HG03159 (cell line): ENCODE measurements around the gene SLC35B2.
A peak's percentile ranks its signal among the peaks of the same experiment; 100 is the strongest.
"Not testable (repeated sequence)": the region's sequence is repeated elsewhere in the genome, so short reads cannot be mapped to it uniquely, and the experiment has no call there.

ENCODE experiments used
- ATAC-seq: cut with Tn5 transposase; IDR thresholded peaks from one replicate; pipeline ENCODE4 v1.9.1; 2021; ENCODE audit warnings: mild to moderate bottlenecking, moderate library complexity; ENCODE audit not compliant: unreplicated experiment

Gene SLC35B2

DNA sequence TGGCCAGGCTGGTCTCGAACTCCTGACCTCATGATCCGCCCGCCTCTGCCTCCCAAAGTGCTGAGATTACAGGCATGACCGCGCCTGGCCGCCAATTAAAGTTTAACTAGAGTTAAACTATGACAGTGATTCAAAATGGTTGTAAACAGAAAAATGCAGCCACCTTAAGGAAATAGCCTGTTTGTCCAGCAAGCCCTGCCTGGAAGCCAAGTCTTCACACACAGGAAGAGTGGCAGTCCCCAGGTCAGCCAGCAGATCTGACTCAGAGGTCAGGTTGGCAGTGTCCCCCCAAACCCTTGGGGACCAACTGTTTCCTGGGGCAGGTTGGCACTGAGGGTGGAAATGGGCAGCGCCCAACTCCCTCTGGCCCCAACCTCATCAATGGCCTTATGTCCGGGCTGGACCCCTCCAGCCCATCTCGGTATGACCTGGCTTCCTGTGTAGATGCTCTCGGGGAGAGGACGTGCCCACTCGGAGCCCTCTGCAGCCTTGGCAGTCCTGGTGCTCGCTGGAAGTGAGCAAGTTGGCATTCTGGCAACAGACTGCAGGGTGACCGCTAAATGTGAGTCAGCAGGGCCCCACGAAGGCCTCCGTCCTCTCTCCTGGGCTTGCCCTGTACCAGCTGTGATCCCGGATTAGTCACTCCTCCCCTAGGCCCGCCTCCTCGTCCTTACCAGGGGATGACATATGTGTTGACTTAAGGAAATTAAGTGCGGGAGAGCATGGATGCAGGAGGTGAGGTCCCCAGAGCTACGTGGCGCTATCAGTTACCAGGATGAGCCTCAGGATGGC lies 20.1 kb downstream of the SLC35B2 start:
- peak; percentile 55 for ATAC-seq

DNA sequence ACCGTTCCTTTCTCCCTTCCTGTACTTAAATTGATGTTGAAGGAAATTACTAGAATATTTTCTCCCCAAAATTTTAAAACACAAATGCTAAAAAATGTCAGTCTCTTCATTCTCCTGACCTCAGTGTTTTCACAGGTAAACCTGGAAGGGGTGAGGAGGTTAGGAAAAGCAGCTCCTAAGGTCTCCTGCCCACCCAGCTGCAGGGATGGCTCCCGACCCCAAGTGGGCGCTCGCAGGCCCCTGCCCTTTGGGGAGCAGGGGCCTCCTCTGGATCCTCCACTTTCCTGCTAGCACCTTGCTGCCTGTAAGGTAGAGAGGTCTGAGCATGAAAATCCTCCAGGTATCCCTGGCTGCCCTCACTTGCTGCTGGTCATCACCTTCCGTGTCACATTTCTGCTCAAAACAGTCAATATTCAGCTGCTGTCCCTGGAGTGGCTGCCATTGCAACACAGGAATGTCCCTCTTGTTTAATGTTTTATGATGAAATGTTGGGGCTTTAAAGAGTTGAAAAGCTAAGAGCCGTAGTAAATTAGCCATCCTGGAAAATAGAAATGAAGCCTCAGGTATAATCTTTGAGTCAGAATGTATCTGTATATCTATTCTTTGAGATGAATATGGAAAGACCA lies 21.3 kb downstream of the SLC35B2 start:
- ATAC-seq, result no peak

DNA sequence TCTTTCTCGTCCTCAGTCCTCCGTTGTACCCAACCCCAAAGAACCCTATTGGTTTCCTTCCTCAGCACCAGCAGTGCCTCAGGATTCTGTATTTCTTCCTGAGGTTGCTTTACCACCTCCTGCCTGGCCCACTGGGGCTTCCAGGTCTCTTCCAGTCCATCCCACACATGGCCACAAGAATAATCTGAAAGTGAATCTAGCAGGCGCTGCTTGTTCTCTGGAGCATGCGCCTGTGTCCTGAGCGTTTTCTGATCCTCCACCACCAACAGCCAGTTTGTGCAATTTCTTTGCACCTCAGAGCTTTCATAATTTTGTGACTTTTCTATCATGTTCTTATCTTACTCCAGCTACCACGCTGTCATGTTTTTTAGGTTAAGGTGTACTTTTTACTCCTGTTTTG lies 22.1 kb downstream of the SLC35B2 start:
- no peak for ATAC-seq

DNA sequence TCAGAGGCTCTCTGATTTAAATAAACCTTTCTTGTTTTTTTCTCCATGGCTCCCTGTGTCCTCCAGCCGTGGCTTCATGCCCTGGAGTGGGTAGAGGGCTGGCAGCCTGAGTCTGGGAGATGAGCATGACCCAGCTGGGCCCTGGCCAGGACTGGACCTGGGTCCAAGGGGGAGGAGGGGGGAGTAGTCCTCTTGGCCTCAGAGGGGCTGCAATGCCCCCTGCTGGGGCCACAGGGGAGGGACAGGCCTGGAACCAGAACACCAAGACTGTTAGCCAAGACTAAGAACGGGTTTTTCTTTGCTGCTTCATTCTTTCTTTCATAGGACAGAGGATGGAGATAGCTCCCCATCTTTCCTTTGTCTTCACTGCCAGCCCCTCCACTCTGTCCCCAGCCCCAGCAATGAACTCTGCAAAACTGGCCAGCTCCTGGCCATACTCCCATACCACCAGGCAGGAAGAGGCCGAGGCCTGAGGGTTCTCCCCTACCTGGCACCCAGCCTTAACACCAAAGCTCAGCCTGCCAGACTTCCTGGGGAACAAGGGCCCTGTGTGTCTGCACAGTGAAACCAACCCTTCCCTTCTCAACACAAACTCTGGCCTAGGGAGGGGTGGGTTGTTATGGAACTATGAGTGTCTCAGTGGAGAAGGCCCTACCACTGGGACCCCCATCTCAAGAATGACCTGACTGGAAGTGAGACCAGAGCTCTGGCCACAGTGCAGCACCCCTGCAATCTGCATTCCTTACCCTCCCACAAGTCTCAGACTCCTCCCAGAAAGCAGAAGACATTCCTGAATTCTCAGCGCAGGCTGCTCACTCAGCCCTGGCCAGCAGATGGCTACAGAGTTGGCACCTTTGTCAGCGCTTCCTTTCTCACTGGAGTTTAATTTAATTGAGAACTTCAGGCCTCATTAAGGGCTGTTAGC lies 23.0 kb downstream of the SLC35B2 start:
- ATAC-seq, result no peak

GRCh38 chr6:44233567-44234100 lies 23.7 kb downstream of the SLC35B2 start:
- ATAC-seq, result no peak

GRCh38 chr6:44232676-44233566 lies 24.4 kb downstream of the SLC35B2 start:
- no peak for ATAC-seq

DNA sequence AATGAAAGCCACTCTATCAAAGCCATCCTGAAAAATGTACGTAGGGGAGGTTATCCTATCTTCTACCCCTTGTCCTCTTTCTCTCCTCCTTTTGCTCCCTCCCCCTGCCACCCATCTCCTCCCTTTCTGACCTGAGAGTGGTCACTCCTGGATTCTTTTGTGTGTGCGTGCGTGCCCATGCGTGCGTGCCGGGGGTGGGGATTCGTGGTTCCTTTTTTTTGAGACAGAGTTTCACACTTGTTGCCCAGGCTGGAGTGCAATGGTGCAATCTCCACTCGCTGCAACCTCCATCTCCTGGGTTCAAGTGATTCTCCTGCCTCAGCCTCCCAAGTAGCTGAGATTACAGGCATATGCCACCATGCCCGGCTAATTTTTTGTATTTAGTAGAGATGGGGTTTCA lies 25.9 kb downstream of the SLC35B2 start:
- ATAC-seq, result not testable (repeated sequence)

DNA sequence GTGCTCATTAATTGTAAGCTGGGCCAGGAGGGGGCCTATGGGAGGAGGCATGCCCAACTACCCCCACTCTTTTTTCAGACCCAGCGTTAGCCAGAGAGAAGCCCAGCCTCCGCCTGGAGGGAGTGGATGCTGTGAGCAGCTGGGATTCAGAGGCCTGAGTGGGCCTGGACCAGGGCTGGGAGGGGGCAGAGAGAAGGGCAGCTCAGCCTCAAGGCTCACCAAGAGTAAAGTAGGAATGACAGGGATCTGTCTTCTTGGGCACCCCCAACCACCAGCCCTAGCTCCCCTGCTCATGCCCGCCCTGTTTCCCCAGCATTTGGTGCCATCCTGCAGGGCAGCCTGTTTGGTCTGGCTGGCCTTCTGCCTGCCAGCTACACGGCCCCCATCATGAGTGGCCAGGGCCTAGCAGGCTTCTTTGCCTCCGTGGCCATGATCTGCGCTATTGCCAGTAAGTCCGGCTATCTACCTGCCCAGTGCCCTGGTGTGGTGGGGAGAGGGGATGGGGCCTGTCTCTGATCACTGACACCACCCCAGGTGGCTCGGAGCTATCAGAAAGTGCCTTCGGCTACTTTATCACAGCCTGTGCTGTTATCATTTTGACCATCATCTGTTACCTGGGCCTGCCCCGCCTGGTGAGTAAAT lies 27.2 kb downstream of the SLC35B2 start:
- no peak for ATAC-seq

DNA sequence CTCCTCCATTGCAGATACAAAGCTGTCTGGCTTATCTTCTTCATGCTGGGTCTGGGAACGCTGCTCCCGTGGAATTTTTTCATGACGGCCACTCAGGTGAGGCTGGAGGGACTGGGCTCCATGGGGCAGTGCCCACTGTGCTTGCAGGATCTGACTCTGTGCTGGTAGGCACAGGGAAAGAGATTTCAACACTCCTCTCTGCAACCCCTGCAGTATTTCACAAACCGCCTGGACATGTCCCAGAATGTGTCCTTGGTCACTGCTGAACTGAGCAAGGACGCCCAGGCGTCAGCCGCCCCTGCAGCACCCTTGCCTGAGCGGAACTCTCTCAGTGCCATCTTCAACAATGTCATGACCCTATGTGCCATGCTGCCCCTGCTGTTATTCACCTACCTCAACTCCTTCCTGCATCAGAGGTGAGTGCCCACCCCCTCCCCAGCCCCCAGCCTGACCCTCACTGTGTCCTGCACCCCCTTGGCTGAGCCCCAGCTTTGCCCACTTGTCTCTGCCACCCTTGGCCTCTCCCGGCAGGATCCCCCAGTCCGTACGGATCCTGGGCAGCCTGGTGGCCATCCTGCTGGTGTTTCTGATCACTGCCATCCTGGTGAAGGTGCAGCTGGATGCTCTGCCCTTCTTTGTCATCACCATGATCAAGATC lies 27.8 kb downstream of the SLC35B2 start:
- no peak for ATAC-seq

DNA sequence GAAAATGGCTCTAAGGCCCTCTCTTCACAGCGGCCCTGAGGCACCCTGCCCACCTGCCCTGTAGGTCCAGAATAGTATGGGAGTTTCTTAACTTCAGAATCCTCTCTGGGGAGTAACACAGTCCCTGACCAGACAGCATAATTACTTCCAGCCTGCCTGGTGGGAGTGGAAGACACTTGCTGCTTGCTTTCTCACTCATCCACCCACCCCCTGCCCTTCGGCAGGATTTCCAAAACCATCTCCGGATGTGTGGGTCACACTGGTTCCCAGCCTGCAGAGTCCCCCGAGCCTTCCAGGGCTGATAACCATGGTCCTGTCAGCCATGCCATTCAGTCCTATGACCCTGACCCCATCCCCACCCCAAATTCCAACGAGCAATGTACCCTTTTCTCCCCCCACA lies 28.5 kb downstream of the SLC35B2 start:
- ATAC-seq, result no peak

- no peak for ATAC-seq
Observed at GRCh38 chr6:44228433-44228832, 28.9 kb downstream of the SLC35B2 start.

DNA sequence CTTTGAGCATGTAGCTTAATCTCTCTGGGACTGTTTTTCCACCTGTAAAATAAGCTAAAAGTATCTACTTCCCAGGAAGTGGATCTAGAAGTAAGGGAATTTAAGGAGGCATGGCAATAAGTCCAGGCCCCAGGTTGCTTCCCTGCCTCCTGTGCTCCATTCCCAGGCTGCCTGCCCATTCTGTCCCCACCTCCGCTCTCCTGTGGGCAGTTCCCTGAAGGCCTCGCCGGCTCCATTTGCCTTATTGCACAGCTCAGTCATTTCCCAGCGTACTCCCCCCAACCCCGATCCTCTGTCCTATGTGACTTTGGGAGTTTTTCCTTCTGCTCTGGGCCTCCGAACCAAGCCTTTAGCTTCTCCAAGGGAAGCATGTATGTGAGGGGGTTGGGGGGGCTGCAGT lies 29.3 kb downstream of the SLC35B2 start:
- no peak for ATAC-seq

GRCh38 chr6:44227148-44227793 lies 30.1 kb downstream of the SLC35B2 start:
- no peak for ATAC-seq

GRCh38 chr6:44226368-44227147 lies 30.8 kb downstream of the SLC35B2 start:
- no peak for ATAC-seq

DNA sequence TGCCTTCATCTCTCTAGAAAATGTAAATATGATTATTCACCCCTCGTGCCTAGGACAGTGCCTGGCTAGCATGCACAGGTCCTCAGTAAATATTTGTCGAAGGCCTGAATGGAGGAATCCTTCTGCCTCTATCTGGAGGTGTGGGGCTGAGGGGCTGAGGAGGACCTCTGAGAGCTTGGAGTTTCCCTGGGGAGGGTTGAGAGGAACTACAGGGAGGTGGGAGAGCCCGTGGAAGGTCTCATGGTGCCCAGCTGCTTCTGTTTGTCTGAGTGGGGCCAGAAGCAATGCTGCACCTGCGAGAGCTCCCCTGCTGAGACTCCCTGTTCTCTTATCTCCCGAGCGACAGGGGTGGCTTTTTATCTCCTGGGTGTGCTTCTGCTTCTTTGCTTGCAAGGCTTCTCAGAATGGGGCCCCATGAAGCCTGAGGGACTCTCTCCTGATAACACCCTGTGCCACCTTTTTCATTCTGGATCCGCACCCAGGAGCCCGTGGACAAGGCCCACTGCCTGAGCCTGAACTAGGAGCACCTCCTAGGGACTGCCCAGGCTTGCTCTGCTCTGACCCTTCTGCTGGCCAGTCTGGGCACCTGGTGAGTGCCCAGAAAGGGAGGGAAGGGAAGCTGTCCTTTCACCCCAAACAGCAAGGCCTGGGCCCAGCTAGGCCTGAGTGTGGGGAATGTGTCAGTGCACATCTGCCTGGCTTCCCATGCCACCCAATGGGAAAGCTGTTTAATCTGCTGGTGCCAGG lies 31.6 kb downstream of the SLC35B2 start:
- ATAC-seq, result no peak

DNA sequence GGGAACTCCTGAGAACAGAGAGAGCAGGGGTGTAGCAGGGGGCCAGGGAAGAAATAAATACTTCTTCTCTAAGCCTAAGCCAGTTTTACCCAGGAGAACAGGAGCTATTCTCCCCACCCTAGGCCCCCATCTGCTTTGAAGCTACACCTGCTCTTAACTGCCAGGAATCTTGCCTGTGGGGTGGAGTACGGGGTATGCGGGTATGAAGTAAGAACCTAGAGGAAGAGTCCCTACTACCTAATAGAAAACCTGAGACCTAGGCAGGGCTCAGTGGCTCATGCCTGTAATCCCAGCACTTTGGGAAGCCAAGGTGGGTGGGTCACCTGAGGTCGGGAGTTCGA lies 32.4 kb downstream of the SLC35B2 start:
- no peak for ATAC-seq
